Epithelial cell of proximal tubule (primary cell): ENCODE measurements around the gene KRTAP19-7. TPM values are rescaled to one million over a fixed set of nuclear protein-coding genes. Genes with fewer than 3 reads are reported as not detected.

Source experiments
- DNase-seq: peaks from one replicate; pipeline ENCODE4 v3.0.0-alpha.2; 2011; ENCODE audit warnings: low read depth
- H3K4me3 ChIP-seq: 2 replicates; pipeline ENCODE4 v1.5.1; 2011; ENCODE audit warnings: low read depth, mild to moderate bottlenecking, low read length
- CTCF ChIP-seq: conservative IDR thresholded peaks from 2 replicates; pipeline ENCODE4 v1.5.1; 2012; ENCODE audit warnings: low read depth, mild to moderate bottlenecking, low read length
- total RNA-seq: library from RNA; depleted of rRNA; stranded (reverse); fragments of >200 nt; gene quantifications from 2 replicates; pipeline ENCODE4 v1.2.3, GENCODE V29; 2015

The KRTAP19-7 gene
- total RNA-seq, 1 donor from 2014 or later, result not detected

GRCh38 chr21:30580132-30580531 lies 19.0 kb upstream of the KRTAP19-7 start:
- no peak overlapping the region for H3K4me3 ChIP-seq
- TF ChIP-seq CTCF, result no peak
- DNase-seq, result no peak

- no peak for TF ChIP-seq CTCF
- DNase-seq, result no peak
- H3K4me3 ChIP-seq, result no peak overlapping the region
Measured at GRCh38 chr21:30579346-30579745, 18.2 kb upstream of the KRTAP19-7 start.

GRCh38 chr21:30577766-30578165 lies 16.7 kb upstream of the KRTAP19-7 start:
- DNase-seq, result no peak
- TF ChIP-seq CTCF, result no peak
- no peak overlapping the region for H3K4me3 ChIP-seq

GRCh38 chr21:30567617-30568016 lies 6.5 kb upstream of the KRTAP19-7 start:
- no peak overlapping the region for H3K4me3 ChIP-seq
- no peak for DNase-seq

GRCh38 chr21:30563630-30564029 lies 2.5 kb upstream of the KRTAP19-7 start:
- TF ChIP-seq CTCF, result no peak
- no peak overlapping the region for H3K4me3 ChIP-seq
- no peak for DNase-seq

More at GRCh38 chr21:30567617-30568016, 6.5 kb upstream of the KRTAP19-7 start:
- no peak for TF ChIP-seq CTCF

DNA sequence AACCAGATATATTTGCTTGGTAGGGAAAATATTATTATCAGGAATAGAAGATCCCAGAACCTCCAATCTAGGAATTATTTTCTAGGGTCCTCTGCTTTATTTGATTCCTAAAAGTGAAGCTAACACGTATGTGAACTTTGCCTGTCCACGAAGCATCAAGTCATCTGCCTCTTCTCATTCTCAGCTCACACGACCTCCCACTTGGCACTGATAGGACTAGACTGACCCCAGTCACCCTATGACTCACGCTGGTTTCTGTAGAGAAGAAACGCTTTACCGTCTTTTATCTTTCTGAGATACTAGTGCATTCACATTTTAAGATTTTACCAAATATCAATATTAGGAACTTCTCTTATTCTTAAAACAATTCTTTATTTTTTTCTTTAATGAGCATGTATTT lies 2.0 kb upstream of the KRTAP19-7 start:
- DNase-seq, result no peak
- TF ChIP-seq CTCF, result no peak
- no peak overlapping the region for H3K4me3 ChIP-seq

DNA sequence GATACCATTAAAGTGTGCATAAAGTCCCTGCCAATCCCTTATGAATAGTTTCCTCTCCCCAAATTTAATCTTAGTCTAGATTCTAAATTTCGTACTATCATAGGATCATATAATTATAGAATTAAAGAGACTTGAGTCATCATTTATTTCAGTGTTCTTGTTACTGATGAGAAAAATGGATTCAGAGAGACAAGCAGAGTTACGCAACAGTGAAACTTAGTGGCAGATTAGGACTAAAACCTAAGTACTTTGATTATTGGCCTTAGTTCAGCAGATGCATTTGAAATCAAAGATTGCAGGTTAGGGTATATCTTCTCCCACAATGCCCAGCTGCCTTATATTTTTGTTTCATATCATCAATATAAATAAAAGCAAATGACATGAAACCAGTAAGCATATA lies 843 bp upstream of the KRTAP19-7 start:
- TF ChIP-seq CTCF, result no peak

More for the DNA sequence above, 843 bp upstream of the KRTAP19-7 start:
- no peak for DNase-seq
- no peak overlapping the region for H3K4me3 ChIP-seq
